ENCODE results near the gene PARVA. TPM values are rescaled to one million over a fixed set of nuclear protein-coding genes. Genes with fewer than 3 reads are reported as not detected.

PARVA gene
- total RNA-seq, 2 donors from 2014 or later, result 38.4 to 55.1 TPM

DNA sequence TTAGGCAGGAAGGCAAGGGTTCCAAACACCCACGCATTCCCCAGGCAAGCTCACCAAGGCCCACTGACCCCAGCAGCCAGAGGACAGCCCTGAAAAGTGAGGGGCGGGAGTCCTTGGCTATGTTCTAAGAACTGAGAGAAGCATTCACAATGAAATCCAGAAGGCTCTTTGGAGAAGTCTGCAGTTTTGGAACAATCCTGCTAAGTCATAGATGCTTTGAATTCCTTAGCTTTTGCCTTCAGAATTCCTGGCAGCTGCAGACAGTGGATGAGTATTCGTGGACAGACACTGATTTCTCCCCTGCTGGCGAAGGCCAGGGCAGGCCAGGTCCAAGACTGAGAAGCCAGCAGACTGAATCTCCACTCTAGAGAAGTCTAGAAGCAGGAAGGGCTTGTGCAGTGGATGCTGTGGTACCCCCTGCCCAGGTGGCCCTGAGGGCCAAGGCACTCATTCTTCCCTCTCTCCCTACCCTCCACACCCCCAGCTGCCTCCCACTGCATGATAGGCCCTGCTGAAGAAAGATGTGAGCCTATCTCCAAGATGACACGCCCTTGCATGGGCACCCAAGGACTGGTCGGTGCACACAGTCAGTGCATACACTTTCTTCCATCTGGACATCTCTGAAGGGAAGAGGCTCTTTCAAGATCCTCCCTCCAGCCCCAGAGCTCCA lies 163.7 kb downstream of the PARVA start:
- no peak overlapping the region for H3K4me3 ChIP-seq
- WGBS, result 58% methylated on average over 6 of the region's 6 CpGs
- TF ChIP-seq POLR2A (IDR thresholded peaks at IDR 0.05) (no peak), POLR2AphosphoS5 (IDR thresholded peaks at IDR 0.05) (no peak)
- TF ChIP-seq, protein P1, sequence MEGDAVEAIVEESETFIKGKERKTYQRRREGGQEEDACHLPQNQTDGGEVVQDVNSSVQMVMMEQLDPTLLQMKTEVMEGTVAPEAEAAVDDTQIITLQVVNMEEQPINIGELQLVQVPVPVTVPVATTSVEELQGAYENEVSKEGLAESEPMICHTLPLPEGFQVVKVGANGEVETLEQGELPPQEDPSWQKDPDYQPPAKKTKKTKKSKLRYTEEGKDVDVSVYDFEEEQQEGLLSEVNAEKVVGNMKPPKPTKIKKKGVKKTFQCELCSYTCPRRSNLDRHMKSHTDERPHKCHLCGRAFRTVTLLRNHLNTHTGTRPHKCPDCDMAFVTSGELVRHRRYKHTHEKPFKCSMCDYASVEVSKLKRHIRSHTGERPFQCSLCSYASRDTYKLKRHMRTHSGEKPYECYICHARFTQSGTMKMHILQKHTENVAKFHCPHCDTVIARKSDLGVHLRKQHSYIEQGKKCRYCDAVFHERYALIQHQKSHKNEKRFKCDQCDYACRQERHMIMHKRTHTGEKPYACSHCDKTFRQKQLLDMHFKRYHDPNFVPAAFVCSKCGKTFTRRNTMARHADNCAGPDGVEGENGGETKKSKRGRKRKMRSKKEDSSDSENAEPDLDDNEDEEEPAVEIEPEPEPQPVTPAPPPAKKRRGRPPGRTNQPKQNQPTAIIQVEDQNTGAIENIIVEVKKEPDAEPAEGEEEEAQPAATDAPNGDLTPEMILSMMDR (IDR thresholded peaks at IDR 0.05), result no peak

DNA sequence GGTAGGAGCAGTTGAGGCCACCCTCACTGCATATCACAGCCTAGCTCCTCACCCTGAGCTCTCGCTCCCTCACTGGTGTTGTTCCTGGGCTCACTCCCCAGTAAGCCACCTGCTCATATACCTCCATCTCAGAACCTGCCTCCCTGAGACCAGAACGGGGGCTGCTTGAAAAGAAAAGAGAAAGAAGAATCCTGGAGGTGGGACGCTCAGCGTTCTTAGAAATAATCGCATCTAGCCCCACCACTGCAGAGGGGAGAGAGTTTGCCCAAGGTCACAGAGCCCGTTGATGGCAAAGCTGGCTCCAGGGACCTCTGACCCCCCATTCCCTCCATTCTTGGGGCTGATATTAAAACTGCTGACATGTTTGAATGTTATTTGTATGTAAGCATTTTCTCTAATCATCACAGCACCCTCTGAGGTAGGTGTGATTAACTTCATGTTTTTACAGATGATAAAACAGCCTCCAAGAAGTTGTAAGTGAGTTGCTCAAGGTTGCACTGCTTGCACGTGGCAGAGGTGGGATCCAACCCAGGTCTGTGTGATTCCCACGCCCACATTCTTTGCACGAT lies 164.3 kb downstream of the PARVA start:
- Histone ChIP-seq H3K27ac (no peak overlapping the region), H3K4me1 (replicated peaks) (no peaks in the 10 kb centered on the region)

More for the DNA sequence above, 163.7 kb downstream of the PARVA start:
- no peak overlapping the region for H3K27ac ChIP-seq
- H3K36me3 ChIP-seq, result no peaks in the 10 kb centered on the region
- DNase-seq (ENCODE audit: low spot score), result no peak
- intact Hi-C loops (cut with DNase I), result no loop called here
- H3K9me3 ChIP-seq, result no peaks in the 10 kb centered on the region
- H3K27me3 ChIP-seq (replicated peaks; ENCODE audit: insufficient read depth), result no peaks in the 10 kb centered on the region
- no peaks in the 10 kb centered on the region for H3K4me1 ChIP-seq (replicated peaks)

DNA sequence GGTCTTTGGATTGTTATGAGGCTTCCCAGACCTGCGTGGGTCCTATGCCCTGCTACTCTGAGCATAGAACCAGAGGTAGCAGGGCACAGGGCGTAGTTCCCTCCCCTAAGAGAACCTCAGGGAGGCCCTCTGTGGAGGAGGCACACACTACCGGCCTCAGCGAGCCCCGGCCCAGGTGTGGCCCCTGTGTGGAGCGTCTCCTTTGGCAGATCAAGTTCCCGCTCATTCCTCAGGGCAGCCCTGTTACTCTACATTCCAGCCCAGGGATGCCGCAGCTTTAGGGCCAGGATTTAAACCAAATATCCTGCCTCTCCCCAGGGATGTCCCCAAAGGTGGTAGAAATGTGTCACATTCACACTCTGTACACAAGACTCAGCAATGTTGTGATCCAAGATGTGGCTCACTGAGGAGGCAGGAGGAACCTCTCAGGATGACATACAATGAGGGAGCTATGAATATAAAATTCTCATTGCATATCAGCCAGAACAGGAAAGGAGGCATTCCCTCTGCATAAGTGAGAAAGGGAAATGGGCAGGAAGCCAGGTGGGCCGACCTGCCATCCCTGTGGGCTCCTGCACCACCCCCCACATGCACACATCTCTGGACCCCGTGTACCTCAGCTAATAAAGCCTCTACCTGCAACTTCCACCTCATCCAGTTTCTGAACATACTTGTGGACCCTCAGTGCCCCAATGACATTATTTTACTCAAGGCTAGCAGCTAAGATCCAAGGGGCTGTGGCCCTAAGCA lies 165.0 kb downstream of the PARVA start:
- no peak overlapping the region for H3K27ac ChIP-seq

More for the DNA sequence above, 164.3 kb downstream of the PARVA start:
- no peak overlapping the region for H3K4me3 ChIP-seq
- intact Hi-C loops (cut with DNase I), result no loop called here
- no peak for TF ChIP-seq POLR2A (IDR thresholded peaks at IDR 0.05)
- TF ChIP-seq, protein P1 (IDR thresholded peaks at IDR 0.05), result no peak
- no peak for TF ChIP-seq POLR2AphosphoS5 (IDR thresholded peaks at IDR 0.05)
- no peak for DNase-seq (ENCODE audit: low spot score)
- no peaks in the 10 kb centered on the region for H3K27me3 ChIP-seq (replicated peaks; ENCODE audit: insufficient read depth)
- no peaks in the 10 kb centered on the region for H3K9me3 ChIP-seq
- WGBS, result 92% methylated on average over 9 of the region's 9 CpGs
- H3K36me3 ChIP-seq, result no peaks in the 10 kb centered on the region

DNA sequence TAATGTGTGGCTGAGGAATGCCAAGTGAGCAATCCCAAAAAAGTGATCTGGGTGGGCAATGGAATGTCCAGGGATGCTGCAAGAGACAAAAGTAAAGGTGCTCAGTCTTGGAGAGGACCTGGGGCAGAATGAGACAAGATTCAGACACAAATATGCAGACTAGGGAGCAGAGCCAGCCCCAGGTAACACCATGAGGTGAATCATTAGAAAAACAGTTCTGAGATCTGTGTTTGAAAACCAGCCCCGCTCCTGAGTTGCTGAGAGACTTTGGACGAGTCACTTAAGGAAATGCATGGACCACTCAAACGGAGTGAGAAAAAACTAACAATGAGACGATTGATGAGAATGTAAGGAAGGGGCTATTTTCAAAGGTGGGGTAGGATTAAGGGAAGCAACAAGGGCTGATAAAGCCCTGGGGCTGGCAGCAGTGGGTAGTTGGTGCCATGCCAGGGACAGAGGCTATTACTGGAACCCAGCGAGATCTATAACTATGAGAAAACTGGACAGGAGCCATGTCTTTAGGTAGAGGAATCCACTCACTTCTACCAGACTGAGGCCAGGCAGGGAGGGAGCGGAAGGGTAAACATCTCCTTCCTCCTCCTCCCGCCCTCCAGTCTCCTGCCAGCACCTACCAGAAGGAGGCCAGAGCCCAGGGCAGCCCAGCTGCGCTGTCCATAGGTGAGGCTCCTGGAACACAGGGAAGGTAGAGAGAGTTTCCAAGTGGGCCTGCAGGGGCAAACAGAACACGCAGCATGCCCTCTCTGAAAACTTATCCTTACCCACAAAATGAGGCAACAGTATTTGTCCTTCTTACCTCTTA lies 166.4 kb downstream of the PARVA start:
- no peaks in the 10 kb centered on the region for H3K9me3 ChIP-seq
- DNase-seq (ENCODE audit: low spot score), result no peak
- no peak for TF ChIP-seq POLR2A (IDR thresholded peaks at IDR 0.05)
- TF ChIP-seq, protein P1 (IDR thresholded peaks at IDR 0.05), result no peak
- no peak for TF ChIP-seq POLR2AphosphoS5 (IDR thresholded peaks at IDR 0.05)
- intact Hi-C loops (cut with DNase I), result loop anchor here (1.0 kb wide), 1 partner anchor 14 kb away; no protein-coding TSS in a partner anchor
- WGBS, result 72% methylated on average over 9 of the region's 9 CpGs
- H3K36me3 ChIP-seq, result no peaks in the 10 kb centered on the region
- no peak overlapping the region for H3K27ac ChIP-seq
- H3K4me1 ChIP-seq (replicated peaks), result no peaks in the 10 kb centered on the region
- no peak overlapping the region for H3K4me3 ChIP-seq
- H3K27me3 ChIP-seq (replicated peaks; ENCODE audit: insufficient read depth), result no peaks in the 10 kb centered on the region

More for the DNA sequence above, 165.0 kb downstream of the PARVA start:
- Histone ChIP-seq H3K9me3 (no peaks in the 10 kb centered on the region), H3K27me3 (replicated peaks; ENCODE audit: insufficient read depth) (no peaks in the 10 kb centered on the region), H3K4me1 (replicated peaks) (no peaks in the 10 kb centered on the region), H3K36me3 (no peaks in the 10 kb centered on the region), H3K4me3 (no peak overlapping the region)
- TF ChIP-seq POLR2AphosphoS5 (IDR thresholded peaks at IDR 0.05) (no peak), POLR2A (IDR thresholded peaks at IDR 0.05) (no peak)
- TF ChIP-seq, protein P1 (IDR thresholded peaks at IDR 0.05), result no peak
- intact Hi-C loops (cut with DNase I), result no loop called here
- WGBS, result 65% methylated on average over 10 of the region's 10 CpGs
- DNase-seq (ENCODE audit: low spot score), result no peak
